Measurements from ENCODE around the gene NT5C.

Gene NT5C

GRCh38 chr17:75147878-75148546, 16.5 kb upstream of the NT5C start:
- no peak overlapping the region for H3K4me3 ChIP-seq (ENCODE audit: low read depth, low read length)
- peaks cover 58 to 63% of the 10 kb centered on the region in 2 experiments for H3K36me3 ChIP-seq (ENCODE audit: control insufficient read depth in 2 of 2, insufficient read depth in 1 of 2, low read length in 2 of 2)
- H3K27ac ChIP-seq (ENCODE audit: extremely low read depth, low read depth, low read length), result no peak overlapping the region
- no peaks in the 10 kb centered on the region for H3K9me3 ChIP-seq (ENCODE audit: control insufficient read depth, insufficient read depth, low read depth, low read length)
- POLR2A ChIA-PET, result interaction anchor here (0.6 to 0.8 kb wide), 2 partner anchors 12 to 38 kb away, joined by 3 to 4 read pairs; no protein-coding TSS in a partner anchor
- TF ChIP-seq ZNF600 (tag by site-specific recombination; IDR thresholded peaks at IDR 0.05) (peak; percentile 53; the same call in 1 of the 2 replicates), ZNF398 (tag by site-specific recombination; IDR thresholded peaks at IDR 0.05) (no peak)
- peaks cover 4% of the 10 kb centered on the region; the same call in 1 of the 2 replicates for H3K4me1 ChIP-seq (ENCODE audit: control insufficient read depth, insufficient read depth, low read length)
- CTCF ChIA-PET, result interaction anchor here (0.5 to 2.9 kb wide), 6 partner anchors 17 to 264 kb away, joined by 3 to 19 read pairs (median 6); no protein-coding TSS in a partner anchor

- ChIA-PET POLR2A (interaction anchor here (1.6 to 3.7 kb wide), 2 partner anchors 8 to 15 kb away, joined by 6 to 27 read pairs; partner anchors contain the start of genes JPT1 and NT5C), CTCF (interaction anchor here (0.7 to 2.5 kb wide), 3 partner anchors 33 to 405 kb away, joined by 5 to 18 read pairs (median 10); no protein-coding TSS in a partner anchor)
- H3K27ac ChIP-seq (ENCODE audit: extremely low read depth, low read depth, low read length), result no peak overlapping the region
- H3K36me3 ChIP-seq (ENCODE audit: control insufficient read depth in 2 of 2, insufficient read depth in 1 of 2, low read length in 2 of 2), result peaks cover 69 to 75% of the 10 kb centered on the region in 2 experiments
- no peak overlapping the region for H3K4me3 ChIP-seq (ENCODE audit: low read depth, low read length)
- H3K4me1 ChIP-seq (ENCODE audit: control insufficient read depth, insufficient read depth, low read length), result no peaks in the 10 kb centered on the region; the same call in 1 of the 2 replicates
- TF ChIP-seq REST (tag by site-specific recombination; IDR thresholded peaks at IDR 0.05), result 0 out of 2 replicates have a peak, but pooled peaks have one; percentile 42
- no peak for TF ChIP-seq YY1 (tag by site-specific recombination; IDR thresholded peaks at IDR 0.05)
- H3K9me3 ChIP-seq (ENCODE audit: control insufficient read depth, insufficient read depth, low read depth, low read length), result no peaks in the 10 kb centered on the region
These were observed 15.1 kb upstream of the NT5C start for GRCh38 chr17:75146592-75146991.

- ChIA-PET CTCF (interaction anchor here (0.6 to 2.5 kb wide), 8 partner anchors 14 to 277 kb away, joined by 3 to 18 read pairs (median 5); partner anchors contain the start of genes CDR2L and NT5C), POLR2A (interaction anchor here (0.9 to 3.7 kb wide), 3 partner anchors 10 to 60 kb away, joined by 4 to 27 read pairs (median 6); partner anchors contain the start of genes JPT1, NT5C and NUP85)
- Histone ChIP-seq H3K36me3 (ENCODE audit: control insufficient read depth in 2 of 2, insufficient read depth in 1 of 2, low read length in 2 of 2) (peaks cover 84 to 86% of the 10 kb centered on the region in 2 experiments), H3K4me3 (ENCODE audit: low read depth, low read length) (no peak overlapping the region), H3K27ac (ENCODE audit: extremely low read depth, low read depth, low read length) (no peak overlapping the region), H3K4me1 (ENCODE audit: control insufficient read depth, insufficient read depth, low read length) (no peaks in the 10 kb centered on the region), H3K9me3 (ENCODE audit: control insufficient read depth, insufficient read depth, low read depth, low read length) (no peaks in the 10 kb centered on the region)
- TF ChIP-seq ZNF37A (tag by site-specific recombination; IDR thresholded peaks at IDR 0.05) (no peak), ZBTB17 (tag by site-specific recombination; IDR thresholded peaks at IDR 0.05) (0 out of 2 replicates have a peak, but pooled peaks have one; percentile 38), ZNF362 (tag by site-specific recombination; IDR thresholded peaks at IDR 0.05) (0 out of 2 replicates have a peak, but pooled peaks have one; percentile 25)
These were observed 13.4 kb upstream of the NT5C start for GRCh38 chr17:75144816-75145512.

Measured in HEK293 (cell line).